LNCAP (cell line): ENCODE results near the gene RFX1.

Source experiments
- CTCF ChIP-seq: fragments of 450-650 bp; IDR thresholded peaks from 2 replicates; pipeline ENCODE4 v1.5.1; 2017; ENCODE audit warnings: mild to moderate bottlenecking

The RFX1 gene

GRCh38 chr19:14050512-14050911 lies 44.4 kb upstream of the RFX1 start:
- no peak for TF ChIP-seq CTCF

DNA sequence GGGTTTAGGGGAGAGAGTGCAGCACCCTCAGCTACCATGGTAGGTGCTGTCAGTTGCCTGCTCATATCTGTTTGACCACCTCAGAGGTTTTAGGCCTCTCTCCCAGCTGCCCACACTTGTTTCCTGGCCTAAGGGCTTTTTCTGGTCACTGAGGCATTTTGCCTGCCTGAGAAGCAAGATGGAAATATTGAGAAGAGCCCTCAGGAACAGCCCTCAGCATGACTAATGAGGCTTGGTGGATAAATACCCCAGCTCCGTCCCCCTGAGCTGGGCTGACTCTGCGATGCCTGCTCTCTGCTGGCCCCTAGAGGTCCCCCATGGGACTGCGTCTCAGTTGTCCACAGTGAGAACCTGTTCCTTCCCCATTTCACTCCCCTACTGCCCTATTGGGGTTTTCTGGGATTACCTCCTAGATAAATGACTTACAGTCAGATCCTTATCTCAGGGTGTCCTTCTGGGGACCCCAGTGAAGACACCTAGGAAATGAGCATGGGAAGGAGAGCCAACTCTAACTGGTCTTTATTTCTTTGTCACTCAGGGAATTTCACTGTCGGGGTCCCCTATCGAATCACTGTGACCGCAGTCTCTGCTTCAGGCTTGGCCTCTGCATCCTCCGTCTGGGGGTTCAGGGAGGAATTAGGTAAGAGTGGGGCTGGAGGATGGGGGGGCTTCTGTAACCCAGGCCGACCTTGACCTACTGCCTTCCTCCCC lies 42.5 kb upstream of the RFX1 start:
- peak; percentile 89 for TF ChIP-seq CTCF

DNA sequence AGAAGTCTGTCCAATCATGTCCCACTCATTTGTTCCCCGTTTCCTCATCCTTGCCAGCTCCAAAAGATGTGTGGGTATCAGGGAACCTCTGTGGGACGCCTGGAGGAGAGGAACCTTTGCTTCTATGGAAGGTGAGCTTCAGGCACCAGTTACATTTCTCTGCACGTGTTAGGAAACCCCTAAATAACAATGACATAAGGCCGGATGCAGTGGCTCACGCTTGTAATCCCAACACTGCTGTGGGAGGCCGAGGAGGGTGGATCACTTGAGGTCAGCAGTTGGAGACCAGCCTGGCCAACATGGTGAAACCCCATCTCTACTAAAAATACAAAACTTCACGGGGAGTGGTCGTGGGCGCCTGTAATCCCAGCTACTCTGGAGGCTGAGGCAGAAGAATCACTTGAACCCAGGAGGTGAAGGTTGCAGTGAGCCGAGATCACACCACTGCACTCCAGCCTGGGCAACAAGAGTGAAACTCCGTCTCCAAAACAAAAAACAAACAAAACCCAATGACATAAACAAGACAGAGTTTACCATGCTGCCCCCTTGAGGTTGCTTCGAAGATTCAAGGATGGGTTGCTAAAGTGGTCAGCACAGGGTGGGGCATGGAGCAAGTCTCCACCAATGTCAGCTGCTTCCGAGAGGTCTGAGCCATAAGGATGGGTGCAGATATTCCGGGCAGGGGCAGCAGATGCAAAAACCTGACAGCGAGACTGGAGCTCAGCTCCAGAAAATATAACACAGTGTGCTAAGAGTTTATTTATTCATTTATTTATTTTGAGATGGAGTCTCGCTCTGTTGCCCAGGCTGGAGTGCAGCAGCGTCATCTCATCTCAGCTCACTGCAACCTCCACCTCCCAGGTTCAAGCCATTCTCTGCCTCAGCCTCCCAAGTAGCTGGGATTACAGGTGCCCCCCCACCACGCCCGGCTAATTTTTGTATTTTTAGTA lies 36.8 kb upstream of the RFX1 start:
- TF ChIP-seq CTCF, result peak; percentile 51

DNA sequence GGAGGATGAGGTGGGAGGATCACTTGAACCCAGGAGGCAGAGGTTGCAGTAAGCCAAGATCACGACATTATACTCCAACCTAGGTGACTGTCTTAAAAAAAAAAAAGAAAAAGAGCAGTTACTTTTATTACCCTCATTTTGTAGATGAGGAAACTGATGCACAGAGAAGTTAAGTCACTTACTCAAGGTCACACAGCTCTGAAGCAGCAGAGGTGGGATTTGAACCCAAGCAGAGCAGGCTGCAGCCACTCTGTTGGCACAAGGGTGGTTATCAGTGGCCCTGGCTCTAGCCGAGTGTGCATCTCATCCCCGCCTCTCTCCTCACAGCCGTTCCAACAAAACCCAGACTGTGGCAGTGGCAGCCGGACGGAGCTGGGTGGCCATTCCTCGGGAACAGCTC lies 33.1 kb upstream of the RFX1 start:
- no peak for TF ChIP-seq CTCF

- no peak for TF ChIP-seq CTCF
Observed at GRCh38 chr19:14035706-14036105, 29.6 kb upstream of the RFX1 start.

GRCh38 chr19:14033946-14034345 lies 27.8 kb upstream of the RFX1 start:
- TF ChIP-seq CTCF, result no peak

DNA sequence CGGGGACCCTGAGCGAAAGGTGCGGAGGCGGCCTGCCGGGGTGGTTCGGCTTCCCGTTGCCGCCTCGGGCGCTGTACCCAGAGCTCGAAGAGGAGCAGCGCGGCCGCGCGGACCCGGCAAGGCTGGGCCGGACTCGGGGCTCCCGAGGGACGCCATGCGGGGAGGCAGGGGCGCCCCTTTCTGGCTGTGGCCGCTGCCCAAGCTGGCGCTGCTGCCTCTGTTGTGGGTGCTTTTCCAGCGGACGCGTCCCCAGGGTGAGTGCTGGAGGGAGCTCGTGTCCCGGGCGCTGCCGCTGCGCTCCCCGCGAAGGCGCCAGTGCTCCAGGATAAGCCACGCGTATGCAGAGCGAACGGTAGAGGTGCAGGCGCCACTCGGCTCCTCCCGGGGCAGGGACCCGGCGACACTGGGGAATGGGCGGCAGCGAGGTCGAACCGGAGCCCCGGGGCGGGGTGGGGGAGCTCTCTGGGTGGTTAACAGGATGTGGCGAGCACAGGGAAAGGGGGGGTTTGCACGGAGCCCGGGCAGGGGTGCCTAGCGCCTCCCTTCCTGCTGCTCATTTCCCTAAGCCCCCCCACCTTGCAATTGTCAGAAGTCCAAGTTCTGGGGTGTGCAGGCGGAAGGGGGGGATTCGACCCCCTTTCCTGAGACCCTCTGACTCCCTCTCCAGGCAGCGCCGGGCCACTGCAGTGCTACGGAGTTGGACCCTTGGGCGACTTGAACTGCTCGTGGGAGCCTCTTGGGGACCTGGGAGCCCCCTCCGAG lies 25.8 kb upstream of the RFX1 start, which contains the start of gene IL27RA:
Gene IL27RA (plus strand): TSS at position 44 of the 762 bp plus-strand sequence. CDS start 111 bp downstream, at position 155.
- TF ChIP-seq CTCF, result peak; percentile 41
